Cardiac muscle cell (in vitro differentiated cells and primary cell): ENCODE data around the gene AFF1. TPM values are rescaled to one million over a fixed set of nuclear protein-coding genes. Genes with fewer than 3 reads are reported as not detected.
A peak's percentile ranks its signal among the peaks of the same experiment; 100 is the strongest.

Experiments used
- DNase-seq, 2 donors: peaks; one replicate each; pipeline versions ENCODE4 v3.0.0 to v3.0.0-alpha.2; 2010 to 2017; ENCODE audit warnings: low read depth in 1 of 2, low spot score in 1 of 2
- H3K27ac ChIP-seq: fragments of 200-600 bp; sonication (generic); 2 replicates; pipeline ENCODE4 v1.5.1; 2016
- H3K27me3 ChIP-seq: fragments of 200-600 bp; sonication (generic); 2 replicates; pipeline ENCODE4 v1.6.0; 2016; ENCODE audit warnings: control low read depth
- H3K36me3 ChIP-seq: fragments of 200-600 bp; sonication (generic); 2 replicates; pipeline ENCODE4 v1.5.1; 2016; ENCODE audit warnings: control low read depth
- H3K4me1 ChIP-seq: fragments of 200-600 bp; sonication (generic); 2 replicates; pipeline ENCODE4 v1.8.1; 2017; ENCODE audit warnings: low read depth, mild to moderate bottlenecking, mixed run types
- H3K4me3 ChIP-seq: fragments of 200-600 bp; sonication (generic); 2 replicates; pipeline ENCODE4 v1.5.1; 2016; ENCODE audit warnings: mild to moderate bottlenecking
- H3K9me3 ChIP-seq: fragments of 200-600 bp; sonication (generic); 2 replicates; pipeline ENCODE4 v1.5.1; 2017; ENCODE audit warnings: low read depth, mild to moderate bottlenecking, control low read depth
- CTCF ChIP-seq: IDR thresholded peaks from 2 replicates; pipeline ENCODE4 v1.5.1; 2012; ENCODE audit warnings: low read depth, mild to moderate bottlenecking, low read length
- polyA plus RNA-seq: library from polyadenylated mRNA; unstranded; fragments of >200 nt; fragmentation: Nextera tagmentation; extraction: Ambion mirVana; gene quantifications from 2 replicates; pipeline ENCODE4 v1.2.1, GENCODE V29; 2016
- total RNA-seq: library from RNA; depleted of rRNA; stranded (reverse); fragments of >200 nt; gene quantifications from 2 replicates; pipeline ENCODE4 v1.2.3, GENCODE V29; 2016

The AFF1 gene
- total and polyA plus RNA-seq, 2 experiments from 2014 or later: 26.3 to 45.0 TPM

DNA sequence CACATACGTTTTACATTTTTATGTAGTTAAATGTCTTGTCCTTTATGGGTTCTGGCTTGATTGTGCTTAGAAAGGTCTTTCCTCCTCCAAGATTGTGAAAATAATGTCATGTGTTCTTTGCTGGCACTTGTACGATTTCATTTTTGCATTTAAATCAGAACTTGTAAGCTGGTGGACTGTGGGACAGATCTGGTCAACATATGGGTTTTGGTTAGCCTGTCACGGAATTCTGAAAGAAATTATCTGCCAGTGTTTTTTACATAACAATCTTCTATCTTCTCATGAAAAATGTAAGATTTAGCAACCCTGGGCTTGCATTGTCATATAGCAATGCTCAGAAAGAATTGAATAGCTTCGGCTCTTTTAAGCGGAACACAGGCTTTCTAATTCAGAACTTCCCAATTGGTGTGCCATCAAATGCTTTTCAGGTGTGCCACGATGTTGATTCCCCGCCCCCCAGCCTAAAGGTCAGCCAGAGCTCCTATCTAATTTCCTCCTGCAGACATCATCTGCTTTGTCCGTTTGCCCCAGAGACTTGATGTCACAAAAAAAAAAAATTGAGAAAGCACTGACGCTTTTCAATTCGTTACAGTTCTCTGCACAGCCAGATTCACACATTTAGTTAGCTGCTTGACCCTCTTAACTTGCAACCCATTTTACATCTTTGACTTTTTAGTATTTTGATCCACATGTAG is 16.2 kb downstream of the AFF1 start:
- Histone ChIP-seq H3K27ac (no peak overlapping the region), H3K4me3 (no peak overlapping the region)

DNA sequence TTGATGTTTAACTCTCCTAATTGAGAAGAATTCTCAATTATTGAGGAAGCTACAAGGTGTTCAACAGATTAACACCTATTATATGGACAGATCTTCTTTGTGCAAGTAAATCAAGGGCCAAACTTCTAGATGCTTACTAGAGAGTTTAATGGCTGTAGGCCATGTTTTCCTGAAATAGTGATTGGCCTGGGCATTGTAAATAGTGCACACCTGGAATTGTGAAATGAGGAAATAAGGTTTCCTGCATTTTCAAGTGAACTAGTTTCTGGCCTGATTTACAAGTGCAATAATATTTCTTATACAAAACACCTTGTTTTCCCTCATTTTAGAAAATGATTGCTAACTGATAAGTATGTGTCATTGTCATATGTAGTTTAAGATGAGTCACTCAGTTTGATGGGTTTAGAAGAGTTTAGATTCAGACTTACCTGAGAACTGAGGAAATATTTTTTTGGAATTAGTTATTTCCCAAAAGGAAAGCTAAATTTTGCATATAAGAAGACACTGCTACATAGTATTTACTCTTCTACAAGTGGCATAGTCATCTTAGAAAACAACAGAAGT is 21.2 kb downstream of the AFF1 start:
- Histone ChIP-seq H3K4me1 (peaks cover 28% of the 10 kb centered on the region), H3K27ac (no peak overlapping the region)
- TF ChIP-seq CTCF: no peak

More for the DNA sequence above, 16.2 kb downstream of the AFF1 start:
- Histone ChIP-seq H3K4me1 (peaks cover 11% of the 10 kb centered on the region), H3K9me3 (no peaks in the 10 kb centered on the region), H3K36me3 (no peaks in the 10 kb centered on the region), H3K27me3 (no peaks in the 10 kb centered on the region)
- no peak for DNase-seq
- no peak for TF ChIP-seq CTCF

GRCh38 chr4:86957215-86957614 is 22.4 kb downstream of the AFF1 start:
- TF ChIP-seq CTCF: no peak
- Histone ChIP-seq H3K27me3 (no peaks in the 10 kb centered on the region), H3K9me3 (no peaks in the 10 kb centered on the region), H3K4me3 (no peak overlapping the region), H3K27ac (no peak overlapping the region), H3K4me1 (peaks cover 36% of the 10 kb centered on the region), H3K36me3 (no peaks in the 10 kb centered on the region)
- peak in 1 of 2 donors; percentile 63 for DNase-seq

More for the DNA sequence above, 21.2 kb downstream of the AFF1 start:
- no peaks in the 10 kb centered on the region for H3K27me3 ChIP-seq
- no peaks in the 10 kb centered on the region for H3K9me3 ChIP-seq
- no peak for DNase-seq
- H3K4me3 ChIP-seq: no peak overlapping the region
- H3K36me3 ChIP-seq: no peaks in the 10 kb centered on the region

DNA sequence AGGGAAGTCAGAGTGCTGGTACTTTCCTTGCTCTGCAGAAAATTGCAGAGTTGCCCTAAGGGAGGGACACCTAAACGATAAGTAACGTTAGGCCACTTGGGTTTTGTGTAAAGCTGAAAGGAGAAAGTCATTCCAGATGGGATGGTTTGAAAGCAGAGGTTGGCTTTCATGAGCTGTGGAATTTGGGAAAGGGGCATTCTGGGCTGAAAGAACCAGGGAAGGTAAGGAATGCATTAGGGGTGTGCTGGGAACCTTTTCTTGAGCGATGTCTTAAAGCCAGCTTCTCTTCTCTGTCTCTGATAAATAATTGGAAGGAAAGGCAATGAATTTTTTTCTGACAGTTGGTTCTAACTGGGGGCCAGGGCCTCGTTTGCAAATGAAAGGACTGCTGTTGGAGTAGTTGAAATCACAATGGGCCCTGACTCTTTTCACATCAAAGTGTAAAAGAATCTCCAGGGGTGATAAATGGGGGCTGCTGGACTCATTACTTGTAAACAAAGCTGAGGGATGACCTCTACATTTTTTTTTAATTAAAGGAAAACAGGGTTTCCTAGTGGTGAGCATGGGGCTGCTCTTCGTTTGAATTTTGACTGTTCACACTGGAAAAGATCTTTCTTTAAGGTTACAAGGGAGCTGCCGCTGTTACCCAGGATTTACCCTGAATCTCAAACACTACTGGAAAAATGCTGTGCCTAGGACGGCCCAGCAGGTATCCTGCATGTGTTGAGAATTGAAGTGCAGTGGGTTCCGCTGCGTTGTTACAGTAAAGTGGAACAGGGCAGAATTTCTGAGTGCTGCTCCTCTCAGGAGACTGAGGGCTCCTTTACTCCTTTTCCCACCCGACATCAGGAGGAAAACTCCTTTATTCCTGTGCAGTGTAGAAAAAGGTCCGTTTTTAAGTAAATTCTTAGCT is 25.0 kb downstream of the AFF1 start:
- peak in 1 of 2 donors; percentile 32 for DNase-seq
- Histone ChIP-seq H3K27me3 (no peaks in the 10 kb centered on the region), H3K27ac (peak overlapping the region; percentile 94), H3K9me3 (no peaks in the 10 kb centered on the region), H3K4me3 (no peak overlapping the region), H3K36me3 (no peaks in the 10 kb centered on the region), H3K4me1 (peaks cover 42% of the 10 kb centered on the region)
- no peak for TF ChIP-seq CTCF

GRCh38 chr4:86960557-86960961 is 25.7 kb downstream of the AFF1 start:
- no peaks in the 10 kb centered on the region for H3K27me3 ChIP-seq
- H3K36me3 ChIP-seq: no peaks in the 10 kb centered on the region
- H3K9me3 ChIP-seq: no peaks in the 10 kb centered on the region
- H3K4me1 ChIP-seq: peaks cover 49% of the 10 kb centered on the region
- peak overlapping the region; percentile 94 for H3K27ac ChIP-seq
- no peak for TF ChIP-seq CTCF
- H3K4me3 ChIP-seq: no peak overlapping the region
- DNase-seq: peak; percentile 53 to 55
